HepG2 (cell line): ENCODE results near the gene HECTD1. TPM values are rescaled to one million over a fixed set of nuclear protein-coding genes. Genes with fewer than 3 reads are reported as not detected.

ENCODE experiments used
- CHD4 ChIP-seq: fragments of 200-600 bp; sonication (generic); IDR thresholded peaks from 2 replicates; pipeline ENCODE4 v1.7.0; 2017; ENCODE audit warnings: mild to moderate bottlenecking, low read length, borderline replicate concordance
- FOSL2 ChIP-seq: sonication (generic); formaldehyde crosslinking; IDR thresholded peaks from 2 replicates; pipeline ENCODE4 v1.4.0; 2020; ENCODE audit warnings: missing genetic modification reagents
- FOXM1 ChIP-seq: sonication (generic); formaldehyde crosslinking; IDR thresholded peaks from 2 replicates; pipeline ENCODE4 v1.5.0; 2020; ENCODE audit warnings: missing genetic modification reagents
- HDAC2 ChIP-seq: sonication (generic); formaldehyde crosslinking; IDR thresholded peaks from 2 replicates; pipeline ENCODE4 v1.4.0; 2020; ENCODE audit warnings: missing genetic modification reagents
- HES4 ChIP-seq: sonication (generic); formaldehyde crosslinking; IDR thresholded peaks from 2 replicates; pipeline ENCODE4 v1.9.0; 2021; ENCODE audit warnings: mild to moderate bottlenecking, missing genetic modification reagents, borderline replicate concordance
- MAX ChIP-seq: IDR thresholded peaks from 2 replicates; pipeline ENCODE4 v1.6.1; 2012; ENCODE audit warnings: inconsistent platforms
- MED1 ChIP-seq: sonication (generic); formaldehyde crosslinking; IDR thresholded peaks from 2 replicates; pipeline ENCODE4 v1.4.0; 2020; ENCODE audit warnings: missing genetic modification reagents
- NAIF1 ChIP-seq: sonication (generic); formaldehyde crosslinking; IDR thresholded peaks from 2 replicates; pipeline ENCODE4 v1.5.0; 2020; ENCODE audit warnings: mild to moderate bottlenecking, missing genetic modification reagents, borderline replicate concordance
- POLR2AphosphoS5 ChIP-seq: IDR thresholded peaks from 2 replicates; pipeline ENCODE4 v1.6.1; 2012; ENCODE audit warnings: low read depth, low read length
- SOX13 ChIP-seq, 3 experiments: fragments of 450-650 bp in 1 of 3; sonication (generic) in 1 of 3; formaldehyde crosslinking in 1 of 3; IDR thresholded peaks in 2 of 3; conservative IDR thresholded peaks in 1 of 3; 2 replicates each; pipeline versions ENCODE4 v1.5.0 to v1.6.1; 2016 to 2020; ENCODE audit warnings: antibody characterized with exemption in 1 of 3, mild to moderate bottlenecking in 1 of 3, missing compliant biosample characterization in 1 of 3, missing genetic modification reagents in 1 of 3, moderate library complexity in 1 of 3
- SOX5 ChIP-seq: IDR thresholded peaks from 2 replicates; pipeline ENCODE4 v1.6.1; 2016; ENCODE audit warnings: borderline replicate concordance
- SP140L ChIP-seq: sonication (generic); formaldehyde crosslinking; IDR thresholded peaks from 2 replicates; pipeline ENCODE4 v1.4.0; 2020; ENCODE audit warnings: missing genetic modification reagents, borderline replicate concordance
- STAG1 ChIP-seq: sonication (generic); formaldehyde crosslinking; IDR thresholded peaks from 2 replicates; pipeline ENCODE4 v1.4.0; 2020; ENCODE audit warnings: missing genetic modification reagents
- ZBTB21 ChIP-seq: sonication (generic); formaldehyde crosslinking; IDR thresholded peaks from 2 replicates; pipeline ENCODE4 v1.4.0; 2020; ENCODE audit warnings: missing genetic modification reagents
- ZFP36L1 ChIP-seq: sonication (generic); formaldehyde crosslinking; IDR thresholded peaks from 2 replicates; pipeline ENCODE4 v1.8.0; 2022; ENCODE audit warnings: mild to moderate bottlenecking, missing genetic modification reagents, moderate library complexity
- ZNF264 ChIP-seq: sonication (generic); formaldehyde crosslinking; IDR thresholded peaks from 2 replicates; pipeline ENCODE4 v1.4.0; 2020; ENCODE audit warnings: missing genetic modification reagents
- ZNF33A ChIP-seq: sonication (generic); formaldehyde crosslinking; IDR thresholded peaks from 2 replicates; pipeline ENCODE4 v1.5.1; 2020; ENCODE audit warnings: missing genetic modification reagents, mild to moderate bottlenecking, moderate library complexity, borderline replicate concordance
- ZNF501 ChIP-seq: sonication (generic); formaldehyde crosslinking; IDR thresholded peaks from 2 replicates; pipeline ENCODE4 v1.5.1; 2020; ENCODE audit warnings: mild to moderate bottlenecking, moderate library complexity, missing genetic modification reagents
- ZNF792 ChIP-seq: IDR thresholded peaks from 2 replicates; pipeline ENCODE4 v1.6.1; 2016
- ZNF83 ChIP-seq: sonication (generic); formaldehyde crosslinking; IDR thresholded peaks from 2 replicates; pipeline ENCODE4 v1.4.0; 2020; ENCODE audit warnings: missing genetic modification reagents, mild to moderate bottlenecking, borderline replicate concordance
- ZNF841 ChIP-seq: sonication (generic); formaldehyde crosslinking; IDR thresholded peaks from 2 replicates; pipeline ENCODE4 v1.8.1; 2023; ENCODE audit warnings: missing genetic modification reagents, borderline replicate concordance
- polyA plus RNA-seq, 8 experiments: library from polyadenylated mRNA; depleted of rRNA in 3 of 8; stranded (reverse) in 7 of 8; unstranded in 1 of 8; fragments of >200 nt; fragmentation: Illumina TruSeq in 4 of 8; extraction: Trizol in 4 of 8; gene quantifications; 2 replicates each; pipeline versions ENCODE4 v1.2.1 to v1.2.3, GENCODE V29; 2011 to 2016; ENCODE audit warnings: low read depth in 4 of 8, missing spikeins in 1 of 8, mixed read lengths in 1 of 8; ENCODE audit not compliant: insufficient read depth in 1 of 8
- total RNA-seq, 5 experiments: library from RNA; depleted of rRNA; stranded (reverse); fragments of >200 nt; fragmentation: Illumina TruSeq; extraction: Trizol; gene quantifications; 2 replicates each; pipeline ENCODE4 v1.2.3, GENCODE V29; 2016; ENCODE audit warnings: low read depth in 1 of 5
- TF ChIP-seq, protein P1 (sequence below): IDR thresholded peaks from 2 replicates; pipeline ENCODE4 v1.6.1; 2012; ENCODE audit warnings: low read depth, low read length, improper control_type of control experiment
- TF ChIP-seq, protein P2 (sequence below): sonication (generic); formaldehyde crosslinking; IDR thresholded peaks from 2 replicates; pipeline ENCODE4 v1.5.1; 2020; ENCODE audit warnings: mild to moderate bottlenecking, moderate library complexity, missing genetic modification reagents
- TF ChIP-seq, protein P3 (sequence below): fragments of 450-650 bp; IDR thresholded peaks from 2 replicates; pipeline ENCODE4 v1.6.1; 2017; ENCODE audit warnings: mild to moderate bottlenecking
- TF ChIP-seq, protein P4 (sequence below): IDR thresholded peaks from 2 replicates; pipeline ENCODE4 v1.6.1; 2016; ENCODE audit warnings: control low read depth

HECTD1 gene
- total and polyA plus RNA-seq, 2 of the 13 experiments (the other 11 are each of a cell fraction or from before 2014, with no cell fraction given), result 312 to 560 TPM

DNA sequence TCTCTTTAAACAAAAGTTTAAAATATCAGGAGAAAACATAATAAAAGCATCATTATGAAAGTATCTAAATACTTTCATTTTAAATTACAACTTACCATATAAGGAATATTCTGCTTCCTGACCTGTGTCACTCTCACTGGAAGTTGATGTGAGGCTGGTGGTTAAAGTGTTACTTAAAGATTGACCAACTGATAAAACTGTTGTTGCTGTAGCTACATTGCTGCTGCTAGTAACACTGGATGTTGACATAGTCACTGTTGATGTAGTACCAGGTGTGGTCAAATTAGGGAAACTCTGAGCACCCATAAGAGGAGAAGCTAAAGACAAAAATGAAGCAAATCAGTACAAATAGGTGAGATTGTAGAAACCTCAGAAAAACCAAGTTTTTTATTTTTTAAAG lies 79.9 kb downstream of the HECTD1 start (continued):
- TF ChIP-seq ZNF792 (CRISPR knock-in tag), result peak; percentile 61; the same call in 1 of the 2 replicates
- TF ChIP-seq, protein P1, sequence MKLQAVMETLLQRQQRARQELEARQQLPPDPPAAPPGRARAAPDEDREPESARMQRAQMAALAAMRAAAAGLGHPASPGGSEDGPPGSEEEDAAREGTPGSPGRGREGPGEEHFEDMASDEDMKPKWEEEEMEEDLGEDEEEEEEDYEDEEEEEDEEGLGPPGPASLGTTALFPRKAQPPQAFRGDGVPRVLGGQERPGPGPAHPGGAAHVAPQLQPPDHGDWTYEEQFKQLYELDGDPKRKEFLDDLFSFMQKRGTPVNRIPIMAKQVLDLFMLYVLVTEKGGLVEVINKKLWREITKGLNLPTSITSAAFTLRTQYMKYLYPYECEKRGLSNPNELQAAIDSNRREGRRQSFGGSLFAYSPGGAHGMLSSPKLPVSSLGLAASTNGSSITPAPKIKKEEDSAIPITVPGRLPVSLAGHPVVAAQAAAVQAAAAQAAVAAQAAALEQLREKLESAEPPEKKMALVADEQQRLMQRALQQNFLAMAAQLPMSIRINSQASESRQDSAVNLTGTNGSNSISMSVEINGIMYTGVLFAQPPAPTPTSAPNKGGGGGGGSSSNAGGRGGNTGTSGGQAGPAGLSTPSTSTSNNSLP, result peak; percentile 84
- peak; percentile 76 for TF ChIP-seq SOX5 (CRISPR knock-in tag)
- no peak for TF ChIP-seq FOXM1
- TF ChIP-seq MED1, result peak; percentile 65
- TF ChIP-seq POLR2AphosphoS5, result no peak
- TF ChIP-seq, protein P2, sequence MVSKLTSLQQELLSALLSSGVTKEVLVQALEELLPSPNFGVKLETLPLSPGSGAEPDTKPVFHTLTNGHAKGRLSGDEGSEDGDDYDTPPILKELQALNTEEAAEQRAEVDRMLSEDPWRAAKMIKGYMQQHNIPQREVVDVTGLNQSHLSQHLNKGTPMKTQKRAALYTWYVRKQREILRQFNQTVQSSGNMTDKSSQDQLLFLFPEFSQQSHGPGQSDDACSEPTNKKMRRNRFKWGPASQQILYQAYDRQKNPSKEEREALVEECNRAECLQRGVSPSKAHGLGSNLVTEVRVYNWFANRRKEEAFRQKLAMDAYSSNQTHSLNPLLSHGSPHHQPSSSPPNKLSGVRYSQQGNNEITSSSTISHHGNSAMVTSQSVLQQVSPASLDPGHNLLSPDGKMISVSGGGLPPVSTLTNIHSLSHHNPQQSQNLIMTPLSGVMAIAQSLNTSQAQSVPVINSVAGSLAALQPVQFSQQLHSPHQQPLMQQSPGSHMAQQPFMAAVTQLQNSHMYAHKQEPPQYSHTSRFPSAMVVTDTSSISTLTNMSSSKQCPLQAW (CRISPR knock-in tag), result peak; percentile 70; the same call in 1 of the 2 replicates
- TF ChIP-seq MAX, result no peak; the same call in 1 of the 2 replicates
- no peak for TF ChIP-seq SOX13 (IDR thresholded peaks at IDR 0.05)
- peak in 1 of 2 experiments; percentile 65; a peak in 1 of 4 replicates for TF ChIP-seq SOX13 (CRISPR knock-in tag; conservative IDR thresholded peaks at IDR 0.05 in 1 of 2, IDR thresholded peaks at IDR 0.05 in 1 of 2)
- no peak for TF ChIP-seq CHD4
- TF ChIP-seq ZFP36L1 (CRISPR knock-in tag), result peak; percentile 86; the same call in 1 of the 2 replicates
- no peak for TF ChIP-seq ZNF33A (CRISPR knock-in tag)
- peak; percentile 59; the same call in 1 of the 2 replicates for TF ChIP-seq HDAC2 (CRISPR knock-in tag)
- no peak for TF ChIP-seq ZBTB21 (CRISPR knock-in tag)
- no peak for TF ChIP-seq ZNF841 (CRISPR knock-in tag)
- TF ChIP-seq FOSL2 (CRISPR knock-in tag), result no peak
- no peak for TF ChIP-seq ZNF501 (CRISPR knock-in tag)
- TF ChIP-seq ZNF264 (CRISPR knock-in tag), result 0 out of 2 replicates have a peak, but pooled peaks have one; percentile 49
- TF ChIP-seq, protein P3, sequence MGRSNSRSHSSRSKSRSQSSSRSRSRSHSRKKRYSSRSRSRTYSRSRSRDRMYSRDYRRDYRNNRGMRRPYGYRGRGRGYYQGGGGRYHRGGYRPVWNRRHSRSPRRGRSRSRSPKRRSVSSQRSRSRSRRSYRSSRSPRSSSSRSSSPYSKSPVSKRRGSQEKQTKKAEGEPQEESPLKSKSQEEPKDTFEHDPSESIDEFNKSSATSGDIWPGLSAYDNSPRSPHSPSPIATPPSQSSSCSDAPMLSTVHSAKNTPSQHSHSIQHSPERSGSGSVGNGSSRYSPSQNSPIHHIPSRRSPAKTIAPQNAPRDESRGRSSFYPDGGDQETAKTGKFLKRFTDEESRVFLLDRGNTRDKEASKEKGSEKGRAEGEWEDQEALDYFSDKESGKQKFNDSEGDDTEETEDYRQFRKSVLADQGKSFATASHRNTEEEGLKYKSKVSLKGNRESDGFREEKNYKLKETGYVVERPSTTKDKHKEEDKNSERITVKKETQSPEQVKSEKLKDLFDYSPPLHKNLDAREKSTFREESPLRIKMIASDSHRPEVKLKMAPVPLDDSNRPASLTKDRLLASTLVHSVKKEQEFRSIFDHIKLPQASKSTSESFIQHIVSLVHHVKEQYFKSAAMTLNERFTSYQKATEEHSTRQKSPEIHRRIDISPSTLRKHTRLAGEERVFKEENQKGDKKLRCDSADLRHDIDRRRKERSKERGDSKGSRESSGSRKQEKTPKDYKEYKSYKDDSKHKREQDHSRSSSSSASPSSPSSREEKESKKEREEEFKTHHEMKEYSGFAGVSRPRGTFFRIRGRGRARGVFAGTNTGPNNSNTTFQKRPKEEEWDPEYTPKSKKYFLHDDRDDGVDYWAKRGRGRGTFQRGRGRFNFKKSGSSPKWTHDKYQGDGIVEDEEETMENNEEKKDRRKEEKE, result no peak
- TF ChIP-seq ZNF83, result no peak
- TF ChIP-seq STAG1 (CRISPR knock-in tag), result peak; percentile 33
- no peak for TF ChIP-seq SP140L (CRISPR knock-in tag)
- no peak for TF ChIP-seq HES4 (CRISPR knock-in tag)
- TF ChIP-seq, protein P4, sequence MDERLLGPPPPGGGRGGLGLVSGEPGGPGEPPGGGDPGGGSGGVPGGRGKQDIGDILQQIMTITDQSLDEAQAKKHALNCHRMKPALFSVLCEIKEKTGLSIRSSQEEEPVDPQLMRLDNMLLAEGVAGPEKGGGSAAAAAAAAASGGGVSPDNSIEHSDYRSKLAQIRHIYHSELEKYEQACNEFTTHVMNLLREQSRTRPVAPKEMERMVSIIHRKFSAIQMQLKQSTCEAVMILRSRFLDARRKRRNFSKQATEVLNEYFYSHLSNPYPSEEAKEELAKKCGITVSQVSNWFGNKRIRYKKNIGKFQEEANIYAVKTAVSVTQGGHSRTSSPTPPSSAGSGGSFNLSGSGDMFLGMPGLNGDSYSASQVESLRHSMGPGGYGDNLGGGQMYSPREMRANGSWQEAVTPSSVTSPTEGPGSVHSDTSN, result 0 out of 2 replicates have a peak, but pooled peaks have one; percentile 15
- TF ChIP-seq NAIF1 (CRISPR knock-in tag), result 0 out of 2 replicates have a peak, but pooled peaks have one; percentile 24
